ENCODE results near the gene ZNF160. TPM values are rescaled to one million over a fixed set of nuclear protein-coding genes. Genes with fewer than 3 reads are reported as not detected.

The ZNF160 gene
- total and polyA plus RNA-seq, 8 donors, result 23.2 to 78.0 (median 50.9) TPM

GRCh38 chr19:53082929-53083328 lies 20.3 kb downstream of the ZNF160 start:
- Histone ChIP-seq H3K4me1 (no peaks in the 10 kb centered on the region), H3K4me3 (no peak overlapping the region), H3K27me3 (no peaks in the 10 kb centered on the region), H3K36me3 (peaks cover 0 to 69% of the 10 kb centered on the region in 2 donors), H3K27ac (no peak overlapping the region), H3K9me3 (peaks cover 0 to 39% of the 10 kb centered on the region in 2 donors)
- no peak for TF ChIP-seq CTCF (IDR thresholded peaks at IDR 0.05)
- ATAC-seq (no peak), DNase-seq (no peak)
- intact Hi-C loops (cut with DNase I), result no loop called here

GRCh38 chr19:53079313-53079924 lies 23.8 kb downstream of the ZNF160 start:
- peaks cover 0 to 70% of the 10 kb centered on the region in 2 donors for H3K9me3 ChIP-seq
- no peak for DNase-seq
- no peak overlapping the region for H3K4me3 ChIP-seq
- no peak for ATAC-seq
- H3K27ac ChIP-seq, result no peak overlapping the region
- no peak for TF ChIP-seq CTCF (IDR thresholded peaks at IDR 0.05)
- peaks cover 0 to 63% of the 10 kb centered on the region in 2 donors for H3K36me3 ChIP-seq
- intact Hi-C loops (cut with DNase I), result no loop called here
- H3K4me1 ChIP-seq, result no peaks in the 10 kb centered on the region
- H3K27me3 ChIP-seq, result no peaks in the 10 kb centered on the region

- TF ChIP-seq CTCF (IDR thresholded peaks at IDR 0.05), result no peak
- Histone ChIP-seq H3K9me3 (peaks cover 0 to 73% of the 10 kb centered on the region in 2 donors), H3K4me3 (no peak overlapping the region), H3K27me3 (no peaks in the 10 kb centered on the region), H3K27ac (no peak overlapping the region), H3K36me3 (peaks cover 0 to 63% of the 10 kb centered on the region in 2 donors), H3K4me1 (no peaks in the 10 kb centered on the region)
- DNase-seq (no peak), ATAC-seq (no peak)
- intact Hi-C loops (cut with DNase I), result no loop called here
Measured at GRCh38 chr19:53078668-53079067, 24.6 kb downstream of the ZNF160 start.

DNA sequence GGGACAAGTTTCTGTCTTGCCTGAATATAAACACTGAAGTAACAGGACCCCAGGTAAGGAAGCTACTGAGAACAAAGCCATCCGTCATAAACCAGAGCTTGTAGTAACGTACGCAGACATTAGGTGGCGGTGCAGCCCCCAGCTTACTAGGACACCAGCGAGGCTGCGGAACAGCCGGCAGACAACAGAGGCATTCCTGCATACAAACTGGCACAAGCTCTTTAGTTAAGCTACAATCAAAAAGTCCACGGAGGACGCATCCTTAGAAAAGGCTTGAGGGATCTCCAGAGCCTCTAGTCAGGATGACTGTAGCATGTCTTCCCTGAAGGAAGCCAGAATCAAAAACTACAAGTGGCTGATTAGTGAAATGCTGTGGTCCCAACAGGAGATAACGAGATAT lies 26.2 kb downstream of the ZNF160 start:
- peak; percentile 49 to 58 for TF ChIP-seq CTCF (IDR thresholded peaks at IDR 0.05)
- H3K27ac ChIP-seq, result no peak overlapping the region
- intact Hi-C loops (cut with DNase I), result no loop called here
- peaks cover 0 to 63% of the 10 kb centered on the region in 2 donors for H3K36me3 ChIP-seq
- H3K27me3 ChIP-seq, result no peaks in the 10 kb centered on the region
- DNase-seq, result peak in 2 of 4 donors; percentile 41 to 67
- H3K9me3 ChIP-seq, result peaks cover 0 to 80% of the 10 kb centered on the region in 2 donors
- H3K4me1 ChIP-seq, result no peaks in the 10 kb centered on the region
- no peak overlapping the region for H3K4me3 ChIP-seq
- peak; percentile 76 for ATAC-seq

- H3K27me3 ChIP-seq, result no peaks in the 10 kb centered on the region
- peaks cover 11 to 82% of the 10 kb centered on the region in 2 donors for H3K36me3 ChIP-seq
- DNase-seq (no peak), ATAC-seq (no peak)
- no peak for TF ChIP-seq CTCF (IDR thresholded peaks at IDR 0.05)
- H3K27ac ChIP-seq, result no peak overlapping the region
- H3K4me1 ChIP-seq, result no peaks in the 10 kb centered on the region
- H3K9me3 ChIP-seq, result peaks cover 13 to 97% of the 10 kb centered on the region in 2 donors
- no peak overlapping the region for H3K4me3 ChIP-seq
- intact Hi-C loops (cut with DNase I), result no loop called here
Measured at GRCh38 chr19:53068834-53069233, 34.4 kb downstream of the ZNF160 start.
